ENCODE measurements around the gene MAS1. TPM values are rescaled to one million over a fixed set of nuclear protein-coding genes. Genes with fewer than 3 reads are reported as not detected.
A peak's percentile ranks its signal among the peaks of the same experiment; 100 is the strongest.

Gene MAS1
- total and polyA plus RNA-seq, 2 of the 13 experiments (the other 11 are each of a cell fraction or from before 2014, with no cell fraction given): not detected

GRCh38 chr6:159875194-159875593 is 15.6 kb upstream of the MAS1 start (continued):
- TF ChIP-seq ZNF414 (CRISPR knock-in tag; IDR thresholded peaks at IDR 0.05): no peak
- TF ChIP-seq, protein P1, sequence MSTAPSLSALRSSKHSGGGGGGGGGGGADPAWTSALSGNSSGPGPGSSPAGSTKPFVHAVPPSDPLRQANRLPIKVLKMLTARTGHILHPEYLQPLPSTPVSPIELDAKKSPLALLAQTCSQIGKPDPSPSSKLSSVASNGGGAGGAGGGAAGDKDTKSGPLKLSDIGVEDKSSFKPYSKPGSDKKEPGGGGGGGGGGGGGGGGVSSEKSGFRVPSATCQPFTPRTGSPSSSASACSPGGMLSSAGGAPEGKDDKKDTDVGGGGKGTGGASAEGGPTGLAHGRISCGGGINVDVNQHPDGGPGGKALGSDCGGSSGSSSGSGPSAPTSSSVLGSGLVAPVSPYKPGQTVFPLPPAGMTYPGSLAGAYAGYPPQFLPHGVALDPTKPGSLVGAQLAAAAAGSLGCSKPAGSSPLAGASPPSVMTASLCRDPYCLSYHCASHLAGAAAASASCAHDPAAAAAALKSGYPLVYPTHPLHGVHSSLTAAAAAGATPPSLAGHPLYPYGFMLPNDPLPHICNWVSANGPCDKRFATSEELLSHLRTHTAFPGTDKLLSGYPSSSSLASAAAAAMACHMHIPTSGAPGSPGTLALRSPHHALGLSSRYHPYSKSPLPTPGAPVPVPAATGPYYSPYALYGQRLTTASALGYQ (CRISPR knock-in tag; IDR thresholded peaks at IDR 0.05): no peak
- no peak for TF ChIP-seq ZNF251 (CRISPR knock-in tag; IDR thresholded peaks at IDR 0.05)
- TF ChIP-seq REPIN1 (CRISPR knock-in tag; IDR thresholded peaks at IDR 0.05; ENCODE audit: borderline replicate concordance, low read depth): no peak
- TF ChIP-seq, protein P2, sequence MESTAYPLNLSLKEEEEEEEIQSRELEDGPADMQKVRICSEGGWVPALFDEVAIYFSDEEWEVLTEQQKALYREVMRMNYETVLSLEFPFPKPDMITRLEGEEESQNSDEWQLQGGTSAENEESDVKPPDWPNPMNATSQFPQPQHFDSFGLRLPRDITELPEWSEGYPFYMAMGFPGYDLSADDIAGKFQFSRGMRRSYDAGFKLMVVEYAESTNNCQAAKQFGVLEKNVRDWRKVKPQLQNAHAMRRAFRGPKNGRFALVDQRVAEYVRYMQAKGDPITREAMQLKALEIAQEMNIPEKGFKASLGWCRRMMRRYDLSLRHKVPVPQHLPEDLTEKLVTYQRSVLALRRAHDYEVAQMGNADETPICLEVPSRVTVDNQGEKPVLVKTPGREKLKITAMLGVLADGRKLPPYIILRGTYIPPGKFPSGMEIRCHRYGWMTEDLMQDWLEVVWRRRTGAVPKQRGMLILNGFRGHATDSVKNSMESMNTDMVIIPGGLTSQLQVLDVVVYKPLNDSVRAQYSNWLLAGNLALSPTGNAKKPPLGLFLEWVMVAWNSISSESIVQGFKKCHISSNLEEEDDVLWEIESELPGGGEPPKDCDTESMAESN (CRISPR knock-in tag; conservative IDR thresholded peaks at IDR 0.05): no peak
- no peak for TF ChIP-seq NFE2 (CRISPR knock-in tag; IDR thresholded peaks at IDR 0.05)
- TF ChIP-seq KMT2B (CRISPR knock-in tag; IDR thresholded peaks at IDR 0.05): no peak
- TF ChIP-seq SSRP1 (CRISPR knock-in tag; IDR thresholded peaks at IDR 0.05): no peak
- TF ChIP-seq ZNF468 (CRISPR knock-in tag; IDR thresholded peaks at IDR 0.05): no peak
- no peak for TF ChIP-seq FIP1L1 (IDR thresholded peaks at IDR 0.05; ENCODE audit: borderline replicate concordance, insufficient read depth, low read depth, low read length)
- TF ChIP-seq CENPBD1 (CRISPR knock-in tag; IDR thresholded peaks at IDR 0.05; ENCODE audit: borderline replicate concordance, low read depth): no peak
- peak; percentile 93 for TF ChIP-seq RARA (CRISPR knock-in tag; IDR thresholded peaks at IDR 0.05)
- TF ChIP-seq, protein P3, sequence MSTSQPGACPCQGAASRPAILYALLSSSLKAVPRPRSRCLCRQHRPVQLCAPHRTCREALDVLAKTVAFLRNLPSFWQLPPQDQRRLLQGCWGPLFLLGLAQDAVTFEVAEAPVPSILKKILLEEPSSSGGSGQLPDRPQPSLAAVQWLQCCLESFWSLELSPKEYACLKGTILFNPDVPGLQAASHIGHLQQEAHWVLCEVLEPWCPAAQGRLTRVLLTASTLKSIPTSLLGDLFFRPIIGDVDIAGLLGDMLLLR (CRISPR knock-in tag; IDR thresholded peaks at IDR 0.05): no peak
- no peak for TF ChIP-seq ZEB1 (IDR thresholded peaks at IDR 0.05; ENCODE audit: insufficient replicate concordance, low read depth)
- TF ChIP-seq BORCS8-MEF2B (CRISPR knock-in tag; IDR thresholded peaks at IDR 0.05): 0 out of 2 replicates have a peak, but pooled peaks have one; percentile 27
- no peak for TF ChIP-seq FUBP1 (CRISPR knock-in tag; IDR thresholded peaks at IDR 0.05; ENCODE audit: borderline replicate concordance)
- no peak for TF ChIP-seq RBM22 (optimal IDR thresholded peaks at IDR 0.05; ENCODE audit: low read length)
- TF ChIP-seq SMC3 (IDR thresholded peaks at IDR 0.05; ENCODE audit: low read length): no peak
- no peak for TF ChIP-seq ZNF33B (CRISPR knock-in tag; IDR thresholded peaks at IDR 0.05)
- TF ChIP-seq ZNF530 (CRISPR knock-in tag; IDR thresholded peaks at IDR 0.05; ENCODE audit: low read depth): no peak
- TF ChIP-seq ZSCAN22 (CRISPR knock-in tag; IDR thresholded peaks at IDR 0.05): no peak

All from HepG2 (cell line).